ENCODE measurements around the gene NR6A1.

Gene NR6A1

GRCh38 chr9:124550072-124550471 lies 221.0 kb downstream of the NR6A1 start:
- no peak for DNase-seq (ENCODE audit: low spot score)
- no peak overlapping the region for H3K4me3 Mint-ChIP-seq
- H3K9me3 Mint-ChIP-seq, result no peaks in the 10 kb centered on the region
- H3K27me3 Mint-ChIP-seq (ENCODE audit: low read depth), result peaks cover 6% of the 10 kb centered on the region
- H3K36me3 Mint-ChIP-seq (ENCODE audit: low read depth), result no peaks in the 10 kb centered on the region
- H3K27ac Mint-ChIP-seq, result no peak overlapping the region
- no peaks in the 10 kb centered on the region for H3K4me1 Mint-ChIP-seq (ENCODE audit: low read depth)

GRCh38 chr9:124549016-124549415 lies 222.1 kb downstream of the NR6A1 start:
- DNase-seq (ENCODE audit: low spot score), result no peak
- no peak overlapping the region for H3K4me3 Mint-ChIP-seq
- no peaks in the 10 kb centered on the region for H3K9me3 Mint-ChIP-seq
- H3K36me3 Mint-ChIP-seq (ENCODE audit: low read depth), result no peaks in the 10 kb centered on the region
- H3K27ac Mint-ChIP-seq, result no peak overlapping the region
- H3K4me1 Mint-ChIP-seq (ENCODE audit: low read depth), result no peaks in the 10 kb centered on the region
- peaks cover 6% of the 10 kb centered on the region for H3K27me3 Mint-ChIP-seq (ENCODE audit: low read depth)

GRCh38 chr9:124544535-124544934 lies 226.6 kb downstream of the NR6A1 start:
- H3K9me3 Mint-ChIP-seq, result no peaks in the 10 kb centered on the region
- H3K4me1 Mint-ChIP-seq (ENCODE audit: low read depth), result no peaks in the 10 kb centered on the region
- no peaks in the 10 kb centered on the region for H3K36me3 Mint-ChIP-seq (ENCODE audit: low read depth)
- H3K27me3 Mint-ChIP-seq (ENCODE audit: low read depth), result peaks cover 22% of the 10 kb centered on the region
- DNase-seq (ENCODE audit: low spot score), result no peak
- no peak overlapping the region for H3K27ac Mint-ChIP-seq
- no peak overlapping the region for H3K4me3 Mint-ChIP-seq

- Mint-ChIP-seq H3K4me1 (ENCODE audit: low read depth) (no peaks in the 10 kb centered on the region), H3K36me3 (ENCODE audit: low read depth) (no peaks in the 10 kb centered on the region), H3K9me3 (no peaks in the 10 kb centered on the region), H3K27me3 (ENCODE audit: low read depth) (peaks cover 18% of the 10 kb centered on the region), H3K27ac (no peak overlapping the region), H3K4me3 (no peak overlapping the region)
- no peak for DNase-seq (ENCODE audit: low spot score)
Observed at GRCh38 chr9:124541824-124542223, 229.3 kb downstream of the NR6A1 start.

GRCh38 chr9:124537926-124538325 lies 233.2 kb downstream of the NR6A1 start:
- H3K9me3 Mint-ChIP-seq, result no peaks in the 10 kb centered on the region
- peaks cover 11% of the 10 kb centered on the region for H3K27me3 Mint-ChIP-seq (ENCODE audit: low read depth)
- H3K4me1 Mint-ChIP-seq (ENCODE audit: low read depth), result no peaks in the 10 kb centered on the region
- no peak for DNase-seq (ENCODE audit: low spot score)
- H3K36me3 Mint-ChIP-seq (ENCODE audit: low read depth), result no peaks in the 10 kb centered on the region
- H3K4me3 Mint-ChIP-seq, result no peak overlapping the region
- no peak overlapping the region for H3K27ac Mint-ChIP-seq

- Mint-ChIP-seq H3K4me1 (ENCODE audit: low read depth) (no peaks in the 10 kb centered on the region), H3K4me3 (no peak overlapping the region), H3K27me3 (ENCODE audit: low read depth) (peaks cover 4% of the 10 kb centered on the region), H3K36me3 (ENCODE audit: low read depth) (no peaks in the 10 kb centered on the region), H3K9me3 (no peaks in the 10 kb centered on the region), H3K27ac (no peak overlapping the region)
- no peak for DNase-seq (ENCODE audit: low spot score)
Observed at GRCh38 chr9:124535846-124536245, 235.3 kb downstream of the NR6A1 start.

- no peak overlapping the region for H3K27ac Mint-ChIP-seq
- no peak for DNase-seq (ENCODE audit: low spot score)
- no peak overlapping the region for H3K4me3 Mint-ChIP-seq
- H3K36me3 Mint-ChIP-seq (ENCODE audit: low read depth), result no peaks in the 10 kb centered on the region
- H3K27me3 Mint-ChIP-seq (ENCODE audit: low read depth), result no peaks in the 10 kb centered on the region
- H3K9me3 Mint-ChIP-seq, result no peaks in the 10 kb centered on the region
- H3K4me1 Mint-ChIP-seq (ENCODE audit: low read depth), result no peaks in the 10 kb centered on the region
Observed at GRCh38 chr9:124532897-124533296, 238.2 kb downstream of the NR6A1 start.

- H3K9me3 Mint-ChIP-seq, result no peaks in the 10 kb centered on the region
- no peaks in the 10 kb centered on the region for H3K27me3 Mint-ChIP-seq (ENCODE audit: low read depth)
Observed at GRCh38 chr9:124531115-124531514, 240.0 kb downstream of the NR6A1 start.

GRCh38 chr9:124530246-124530645 lies 240.9 kb downstream of the NR6A1 start:
- peaks cover 2% of the 10 kb centered on the region for H3K27me3 Mint-ChIP-seq (ENCODE audit: low read depth)
- H3K4me1 Mint-ChIP-seq (ENCODE audit: low read depth), result no peaks in the 10 kb centered on the region

More at GRCh38 chr9:124531115-124531514, 240.0 kb downstream of the NR6A1 start:
- H3K4me3 Mint-ChIP-seq, result no peak overlapping the region
- no peak for DNase-seq (ENCODE audit: low spot score)
- no peaks in the 10 kb centered on the region for H3K4me1 Mint-ChIP-seq (ENCODE audit: low read depth)
- H3K36me3 Mint-ChIP-seq (ENCODE audit: low read depth), result no peaks in the 10 kb centered on the region
- no peak overlapping the region for H3K27ac Mint-ChIP-seq

GRCh38 chr9:124527781-124528180 lies 243.3 kb downstream of the NR6A1 start:
- H3K4me1 Mint-ChIP-seq (ENCODE audit: low read depth), result no peaks in the 10 kb centered on the region
- no peaks in the 10 kb centered on the region for H3K9me3 Mint-ChIP-seq
- H3K27ac Mint-ChIP-seq, result no peak overlapping the region
- DNase-seq (ENCODE audit: low spot score), result no peak
- H3K27me3 Mint-ChIP-seq (ENCODE audit: low read depth), result peaks cover 7% of the 10 kb centered on the region
- no peak overlapping the region for H3K4me3 Mint-ChIP-seq
- H3K36me3 Mint-ChIP-seq (ENCODE audit: low read depth), result no peaks in the 10 kb centered on the region

More at GRCh38 chr9:124530246-124530645, 240.9 kb downstream of the NR6A1 start:
- DNase-seq (ENCODE audit: low spot score), result no peak
- no peaks in the 10 kb centered on the region for H3K9me3 Mint-ChIP-seq
- H3K4me3 Mint-ChIP-seq, result no peak overlapping the region
- no peaks in the 10 kb centered on the region for H3K36me3 Mint-ChIP-seq (ENCODE audit: low read depth)
- no peak overlapping the region for H3K27ac Mint-ChIP-seq

GRCh38 chr9:124526174-124526573 lies 244.9 kb downstream of the NR6A1 start:
- Mint-ChIP-seq H3K36me3 (ENCODE audit: low read depth) (no peaks in the 10 kb centered on the region), H3K4me1 (ENCODE audit: low read depth) (no peaks in the 10 kb centered on the region), H3K4me3 (no peak overlapping the region), H3K9me3 (no peaks in the 10 kb centered on the region), H3K27me3 (ENCODE audit: low read depth) (peaks cover 7% of the 10 kb centered on the region), H3K27ac (no peak overlapping the region)
- DNase-seq (ENCODE audit: low spot score), result no peak

GRCh38 chr9:124522121-124523098 lies 248.7 kb downstream of the NR6A1 start:
- peaks cover 7% of the 10 kb centered on the region for H3K27me3 Mint-ChIP-seq (ENCODE audit: low read depth)
- no peak overlapping the region for H3K4me3 Mint-ChIP-seq
- H3K27ac Mint-ChIP-seq, result no peak overlapping the region
- no peaks in the 10 kb centered on the region for H3K9me3 Mint-ChIP-seq
- no peaks in the 10 kb centered on the region for H3K4me1 Mint-ChIP-seq (ENCODE audit: low read depth)
- H3K36me3 Mint-ChIP-seq (ENCODE audit: low read depth), result no peaks in the 10 kb centered on the region
- no peak for DNase-seq (ENCODE audit: low spot score)

- Mint-ChIP-seq H3K4me3 (no peak overlapping the region), H3K27me3 (ENCODE audit: low read depth) (peaks cover 13% of the 10 kb centered on the region), H3K36me3 (ENCODE audit: low read depth) (no peaks in the 10 kb centered on the region), H3K27ac (no peak overlapping the region), H3K9me3 (no peaks in the 10 kb centered on the region), H3K4me1 (ENCODE audit: low read depth) (no peaks in the 10 kb centered on the region)
- no peak for DNase-seq (ENCODE audit: low spot score)
Observed at GRCh38 chr9:124521142-124521541, 250.0 kb downstream of the NR6A1 start.

- no peak overlapping the region for H3K27ac Mint-ChIP-seq
- no peak overlapping the region for H3K4me3 Mint-ChIP-seq
- no peak for DNase-seq (ENCODE audit: low spot score)
- no peaks in the 10 kb centered on the region for H3K4me1 Mint-ChIP-seq (ENCODE audit: low read depth)
- peaks cover 13% of the 10 kb centered on the region for H3K27me3 Mint-ChIP-seq (ENCODE audit: low read depth)
- no peaks in the 10 kb centered on the region for H3K9me3 Mint-ChIP-seq
- H3K36me3 Mint-ChIP-seq (ENCODE audit: low read depth), result no peaks in the 10 kb centered on the region
Observed at GRCh38 chr9:124520206-124520596, 250.9 kb downstream of the NR6A1 start.

Measured in T-helper 2 cell treated with Interferon-gamma antibody and Interleukin-4, amounts not matched to agents 5 μg/mL and 100 μg/mL, for 36 hours (primary cell).